Left cardiac atrium (tissue), 4 donors: Measurements from ENCODE around the gene HTR5A. TPM values are rescaled to one million over a fixed set of nuclear protein-coding genes. Genes with fewer than 3 reads are reported as not detected.
"Not testable (repeated sequence)": the region's sequence is repeated elsewhere in the genome, so short reads cannot be mapped to it uniquely, and the experiment has no call there.

Source experiments
- ATAC-seq, 2 donors: fragments of 200-7000 bp; cut with Tn5 transposase; one replicate each; pipeline ENCODE4 v1.9.1; 2020; ENCODE audit warnings: mild to moderate bottlenecking in 2 of 2, moderate library complexity in 2 of 2
- DNase-seq: peaks from one replicate; pipeline ENCODE4 v3.0.0-alpha.2; 2020
- intact Hi-C, 2 donors: fragments of 100-400 bp; cut with DNase I; formaldehyde crosslinking; loops; one replicate each; pipeline versions ENCODE4 v1.14.1 to v1.15.1; 2022 to 2023
- long read RNA-seq: library from polyadenylated mRNA; unstranded; transcript quantifications from one replicate; pipeline ENCODE4 v2.0.0, GENCODE V29; 2021
- total RNA-seq, 2 donors: library from RNA; stranded (reverse); fragmentation: NEBNext Ultra II Directional; extraction: Animal tissue kit (Norgen Biotek cat#: 25700); gene quantifications; one replicate each; pipeline ENCODE4 v1.2.1, GENCODE V29; 2021
- donor health status: DM: no; HTN: yes; CAD: no.
- donor health status: DM: no; HTN: yes; CAD: no; lungs with severe emphysema.
- donor health status: DM: yes; HTN: yes; CAD: no.
- donor health status: Dilated cardiomyopathy.

HTR5A gene
- not detected for total RNA-seq
- long read RNA-seq: 0 reads

- peak; percentile 97 for ATAC-seq
- DNase-seq: peak; percentile 85
- intact Hi-C loops: no loop called here
These were observed at the start of gene HTR5A for GRCh38 chr7:155069992-155070751. TSS of gene HTR5A (plus strand) at chr7:155070324. CDS start at chr7:155070900, 576 bp downstream.

- intact Hi-C loops: no loop called here
- ATAC-seq: no peak
- no peak for DNase-seq
These were observed 49.1 kb upstream of the HTR5A start for GRCh38 chr7:155020996-155021395.

- DNase-seq (no peak), ATAC-seq (no peak)
- intact Hi-C loops: no loop called here
These were observed 48.4 kb upstream of the HTR5A start for GRCh38 chr7:155021699-155022145.

GRCh38 chr7:155027879-155028278, 42.2 kb upstream of the HTR5A start:
- intact Hi-C loops: no loop called here
- DNase-seq (no peak), ATAC-seq (no peak)

- no peak for ATAC-seq
These were observed 37.1 kb upstream of the HTR5A start for GRCh38 chr7:155032978-155033377.

GRCh38 chr7:155034495-155034894, 35.6 kb upstream of the HTR5A start:
- ATAC-seq, DNase-seq, intact Hi-C loops: not testable (repeated sequence)

More at GRCh38 chr7:155032978-155033377, 37.1 kb upstream of the HTR5A start:
- intact Hi-C loops: no loop called here
- no peak for DNase-seq

- ATAC-seq: no peak
- DNase-seq: no peak
- intact Hi-C loops: no loop called here
These were observed 31.8 kb upstream of the HTR5A start for GRCh38 chr7:155038335-155038734.

GRCh38 chr7:155043756-155044155, 26.4 kb upstream of the HTR5A start:
- no peak for ATAC-seq
- DNase-seq: no peak

GRCh38 chr7:155048006-155048405, 22.1 kb upstream of the HTR5A start:
- DNase-seq (no peak), ATAC-seq (no peak)
- intact Hi-C loops: no loop called here

More at GRCh38 chr7:155043756-155044155, 26.4 kb upstream of the HTR5A start:
- intact Hi-C loops: no loop called here

- intact Hi-C loops: no loop called here
- no peak for ATAC-seq
- DNase-seq: no peak
These were observed 18.8 kb upstream of the HTR5A start for GRCh38 chr7:155051355-155051754.

- ATAC-seq: no peak
- intact Hi-C loops: no loop called here
- no peak for DNase-seq
These were observed 17.1 kb upstream of the HTR5A start for GRCh38 chr7:155053002-155053401.

GRCh38 chr7:155054761-155055160, 15.4 kb upstream of the HTR5A start:
- DNase-seq: no peak
- intact Hi-C loops: no loop called here
- no peak for ATAC-seq

GRCh38 chr7:155057076-155057475, 13.0 kb upstream of the HTR5A start:
- intact Hi-C loops: no loop called here
- DNase-seq: no peak
- ATAC-seq: no peak

GRCh38 chr7:155058896-155059295, 11.2 kb upstream of the HTR5A start:
- ATAC-seq: no peak
- intact Hi-C loops: no loop called here
- no peak for DNase-seq

- DNase-seq (no peak), ATAC-seq (no peak)
- intact Hi-C loops: no loop called here
These were observed 10.4 kb upstream of the HTR5A start for GRCh38 chr7:155059703-155060102.

GRCh38 chr7:155062411-155062810, 7.7 kb upstream of the HTR5A start:
- DNase-seq (no peak), ATAC-seq (no peak)
- intact Hi-C loops: no loop called here

- intact Hi-C loops: no loop called here
- no peak for DNase-seq
- no peak for ATAC-seq
These were observed 5.9 kb upstream of the HTR5A start for GRCh38 chr7:155064186-155064585.

- intact Hi-C loops: no loop called here
- no peak for DNase-seq
- no peak for ATAC-seq
These were observed 3.6 kb upstream of the HTR5A start for GRCh38 chr7:155066417-155066950.

GRCh38 chr7:155071121-155071651, 1.1 kb downstream of the HTR5A start:
- intact Hi-C loops: no loop called here
- ATAC-seq: no peak
- DNase-seq: no peak

GRCh38 chr7:155071916-155072571, 1.9 kb downstream of the HTR5A start:
- DNase-seq (no peak), ATAC-seq (no peak)
- intact Hi-C loops: no loop called here
